Measurements from ENCODE around the gene INTS6L.
"Not testable (repeated sequence)": the region's sequence is repeated elsewhere in the genome, so short reads cannot be mapped to it uniquely, and the experiment has no call there.

INTS6L gene

DNA sequence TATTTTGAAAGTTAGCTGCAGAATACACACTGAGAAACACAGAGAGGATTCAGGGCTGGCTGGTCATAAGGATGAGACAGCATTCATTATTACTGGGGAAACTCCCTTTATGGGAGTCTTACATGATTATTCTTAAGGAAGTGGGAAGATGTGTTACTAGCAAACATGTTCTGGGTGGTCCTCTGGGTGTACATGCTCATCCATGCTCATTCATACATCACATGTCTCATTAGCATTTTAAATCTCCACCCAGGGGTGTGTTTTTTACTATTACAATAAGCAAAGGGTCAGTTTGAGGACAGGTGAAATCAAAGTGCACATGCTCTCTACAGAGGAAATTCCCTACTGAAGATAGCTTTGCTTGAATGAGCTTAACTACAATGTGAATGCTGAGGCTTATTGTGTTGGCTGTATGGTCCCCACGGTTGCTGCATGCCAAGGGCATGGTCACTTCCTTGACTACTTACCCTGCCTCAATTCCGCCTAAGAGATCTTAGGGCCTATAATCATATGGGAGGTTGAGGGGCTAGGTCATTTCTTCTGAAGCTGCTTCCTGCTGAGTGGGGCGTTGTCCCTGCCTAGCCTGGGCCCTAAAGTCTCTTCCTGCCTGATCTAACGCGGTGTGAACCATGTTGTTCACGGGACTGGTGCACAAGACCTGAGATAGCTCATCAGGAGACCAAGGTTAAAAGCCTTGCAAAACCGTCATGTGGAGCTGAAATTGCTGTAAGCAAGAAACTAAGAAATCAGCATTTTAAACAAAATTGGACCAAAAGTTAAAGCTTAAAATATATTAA is 104.1 kb downstream of the INTS6L start:
- DNase-seq: not testable (repeated sequence)

DNA sequence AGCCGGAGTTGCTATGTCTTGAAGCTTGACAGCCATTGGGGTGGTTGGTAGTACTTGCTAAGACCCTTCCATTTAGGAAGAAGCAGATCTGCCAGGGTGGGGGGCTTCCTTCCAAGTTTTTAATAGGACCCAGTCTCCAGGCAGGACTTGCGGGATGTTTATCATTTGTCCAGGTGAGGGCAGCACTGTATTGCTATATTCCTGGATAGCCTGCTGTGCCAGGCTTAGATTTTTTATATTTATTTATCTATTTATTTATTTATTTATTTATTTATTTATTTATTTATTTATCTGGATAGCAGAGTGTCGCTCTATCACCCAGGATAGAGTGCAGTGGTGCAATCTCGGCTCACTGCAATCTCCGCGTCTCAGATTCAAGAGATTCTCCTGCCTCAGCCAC is 105.5 kb downstream of the INTS6L start:
- DNase-seq: no peak

DNA sequence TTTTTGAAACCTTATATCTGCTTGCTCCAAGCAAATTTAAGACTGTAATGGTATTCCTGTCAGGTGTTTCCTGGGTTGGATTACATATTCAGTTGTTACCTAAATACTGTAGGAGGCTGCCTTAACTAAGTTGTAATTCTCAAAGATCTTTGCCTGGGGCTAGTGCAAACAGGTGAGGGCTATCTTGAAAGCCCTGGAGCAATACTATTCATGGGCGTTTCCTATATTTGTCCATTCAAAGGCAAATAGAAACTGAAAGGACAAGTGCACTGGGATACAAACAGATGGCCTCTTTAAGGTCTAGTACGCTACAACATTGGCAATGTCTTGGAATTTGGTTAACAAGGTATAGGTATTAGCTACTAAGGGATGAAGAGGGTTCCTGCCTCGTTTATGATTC is 108.9 kb downstream of the INTS6L start:
- no peak for DNase-seq
